Superior temporal gyrus (tissue), 1 donor: ENCODE measurements around the gene SPON1.
A peak's percentile ranks its signal among the peaks of the same experiment; 100 is the strongest.
"Not testable (repeated sequence)": the region's sequence is repeated elsewhere in the genome, so short reads cannot be mapped to it uniquely, and the experiment has no call there.

Experiments used
- DNase-seq: peaks from one replicate; pipeline ENCODE4 v3.0.0-alpha.2; 2016; ENCODE audit errors: extremely low spot score

Gene SPON1

DNA sequence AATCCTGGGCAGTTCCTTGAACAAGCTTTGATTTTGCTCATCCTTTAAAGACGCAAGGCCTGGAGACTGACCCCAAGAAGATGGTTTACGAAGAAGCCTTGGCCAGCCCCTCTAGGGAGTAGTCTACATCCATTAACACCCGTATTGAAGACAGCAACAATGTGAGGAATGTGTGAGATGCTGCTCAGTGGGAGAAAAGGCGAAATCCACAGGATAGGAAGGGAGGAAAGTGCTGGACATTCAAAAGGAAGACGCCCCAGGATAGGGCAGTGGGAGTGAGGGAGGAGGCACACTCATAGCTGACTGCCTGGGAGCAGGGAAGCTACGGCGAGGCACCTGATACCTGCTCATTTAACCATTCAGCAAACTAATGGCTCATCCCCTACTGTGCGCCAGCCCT is 282.4 kb downstream of the SPON1 start:
- DNase-seq = no peak

DNA sequence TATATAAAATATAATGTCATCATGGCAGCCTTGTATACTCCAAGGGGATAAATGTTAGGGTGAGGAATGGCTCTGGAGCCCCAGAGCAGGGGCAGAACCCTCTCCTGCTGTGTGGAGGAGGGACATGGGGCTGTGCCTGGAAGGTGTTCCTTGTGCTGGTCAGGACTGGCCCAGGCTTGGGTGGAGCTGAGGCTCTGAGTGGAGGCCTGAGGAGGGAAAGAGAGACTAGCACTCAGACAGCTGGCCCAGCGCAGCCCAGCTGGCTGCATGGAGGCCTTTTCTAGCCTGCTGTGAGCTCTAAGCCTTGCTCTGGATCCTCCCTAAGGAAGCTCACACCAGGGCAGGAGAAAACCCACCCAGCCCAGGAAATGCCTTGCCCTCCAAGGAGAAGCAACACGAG is 282.9 kb downstream of the SPON1 start:
- DNase-seq = no peak

DNA sequence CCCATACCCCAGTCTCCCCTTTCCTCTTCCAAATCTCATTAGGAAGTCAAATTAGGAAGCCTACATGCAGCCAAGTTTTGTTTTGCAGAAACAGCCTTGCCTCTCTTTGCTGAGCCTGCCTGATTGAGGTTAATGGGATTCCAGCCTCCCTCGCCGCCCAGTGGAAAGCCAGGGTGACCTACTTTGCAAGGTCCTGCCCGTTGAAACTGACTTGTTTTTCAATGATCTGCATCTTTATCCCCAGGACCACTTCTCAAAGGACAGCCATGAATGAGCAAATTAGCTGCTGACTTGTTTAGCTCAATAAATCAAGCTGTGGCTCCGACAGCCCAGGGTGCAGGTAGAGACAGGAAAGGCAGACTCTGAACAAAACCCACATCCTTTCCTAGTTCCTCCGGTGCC is 286.1 kb downstream of the SPON1 start:
- peak; percentile 65 for DNase-seq

DNA sequence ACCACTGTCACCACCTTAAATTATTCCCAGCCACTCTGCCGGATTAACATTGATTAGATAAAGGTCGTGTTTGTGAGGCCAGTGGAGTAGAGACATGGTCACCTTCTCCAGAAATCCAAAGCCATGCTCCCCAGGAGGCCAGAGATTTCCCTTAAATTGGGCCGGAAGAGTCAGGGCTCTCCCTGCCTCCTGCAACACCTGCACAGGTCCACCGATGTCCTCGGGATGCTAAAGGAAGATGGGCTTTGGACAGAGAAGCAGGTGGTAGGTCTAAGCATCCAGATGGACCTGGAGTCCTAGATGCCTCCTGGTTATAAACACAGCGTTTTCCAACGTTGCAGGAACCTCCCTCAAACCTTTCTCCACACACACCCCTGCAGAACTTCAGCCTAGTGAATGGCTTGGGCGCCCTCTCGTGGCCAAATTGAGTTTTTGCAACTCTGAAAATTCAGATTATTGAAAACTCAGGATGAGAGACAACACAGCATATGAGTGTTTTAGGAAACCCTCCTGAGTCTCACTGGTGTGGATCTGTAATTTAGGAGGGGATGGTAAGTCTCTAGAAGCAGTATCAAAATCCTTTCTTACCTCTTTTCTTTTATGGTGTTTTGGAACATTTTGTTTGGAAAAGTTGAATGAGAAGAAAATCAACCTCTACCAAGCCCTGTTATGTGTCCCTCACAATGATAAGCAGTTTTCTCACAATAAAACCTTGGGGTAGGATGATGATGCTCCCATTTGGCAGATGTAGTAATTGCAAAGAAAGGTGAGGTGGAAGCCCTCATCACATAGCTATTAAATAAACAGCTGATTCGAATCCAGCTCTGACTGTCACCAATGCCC is 286.8 kb downstream of the SPON1 start:
- peak; percentile 92 for DNase-seq

DNA sequence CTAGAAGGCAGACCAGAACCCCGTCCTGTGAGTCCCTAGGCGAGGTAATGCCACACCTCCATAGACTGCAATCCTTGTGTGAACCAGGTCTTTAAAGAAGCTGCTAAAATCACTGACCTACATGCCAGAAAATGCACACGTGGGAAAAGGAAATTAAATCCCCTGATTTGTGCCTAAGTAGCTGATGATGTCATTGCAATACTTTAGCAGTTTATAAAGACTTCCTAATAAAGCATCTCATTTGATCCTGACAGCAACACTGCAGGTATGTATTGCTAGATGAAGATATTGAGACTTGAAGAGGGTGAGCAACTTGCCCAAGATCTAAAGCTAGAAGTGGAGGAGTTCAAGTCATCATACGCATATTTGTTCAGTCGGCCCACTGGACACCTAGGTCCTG is 289.2 kb downstream of the SPON1 start:
- no peak for DNase-seq

DNA sequence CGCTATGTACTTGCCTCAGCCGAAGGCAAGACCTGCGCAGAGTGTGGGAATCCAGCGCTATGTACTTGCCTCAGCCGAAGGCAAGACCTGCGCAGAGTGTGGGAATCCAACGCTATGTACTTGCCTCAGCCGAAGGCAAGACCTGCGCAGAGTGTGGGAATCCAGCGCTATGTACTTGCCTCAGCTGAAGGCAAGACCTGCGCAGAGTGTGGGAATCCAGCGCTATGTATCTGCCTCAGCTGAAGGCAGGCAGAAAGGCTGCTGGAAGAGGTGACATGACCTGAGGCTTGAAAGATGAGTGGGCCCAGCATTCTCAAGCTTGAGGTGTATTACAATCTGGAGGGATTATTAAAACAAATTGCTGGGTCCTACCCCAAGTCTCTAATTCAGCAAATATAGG is 290.0 kb downstream of the SPON1 start:
- not testable (repeated sequence) for DNase-seq

DNA sequence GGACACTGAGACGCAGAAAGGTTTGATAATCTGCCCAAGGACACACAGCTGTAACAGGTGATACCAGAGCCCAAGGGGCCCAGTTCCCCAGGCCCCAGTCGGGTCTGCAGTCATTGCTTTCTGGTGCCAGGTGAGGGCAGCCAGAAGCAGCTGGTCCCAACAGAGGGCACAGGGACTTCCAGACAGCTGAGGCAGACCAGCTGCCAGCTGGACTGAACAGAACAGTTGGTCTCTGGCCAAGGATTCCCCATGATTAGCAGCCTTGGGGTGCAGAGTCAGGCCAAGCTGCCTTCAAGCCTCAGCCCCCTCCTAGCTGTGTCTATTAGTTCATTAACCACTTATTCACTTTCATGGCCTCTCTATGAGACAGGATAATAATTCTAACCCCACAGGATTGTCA is 290.9 kb downstream of the SPON1 start:
- no peak for DNase-seq

DNA sequence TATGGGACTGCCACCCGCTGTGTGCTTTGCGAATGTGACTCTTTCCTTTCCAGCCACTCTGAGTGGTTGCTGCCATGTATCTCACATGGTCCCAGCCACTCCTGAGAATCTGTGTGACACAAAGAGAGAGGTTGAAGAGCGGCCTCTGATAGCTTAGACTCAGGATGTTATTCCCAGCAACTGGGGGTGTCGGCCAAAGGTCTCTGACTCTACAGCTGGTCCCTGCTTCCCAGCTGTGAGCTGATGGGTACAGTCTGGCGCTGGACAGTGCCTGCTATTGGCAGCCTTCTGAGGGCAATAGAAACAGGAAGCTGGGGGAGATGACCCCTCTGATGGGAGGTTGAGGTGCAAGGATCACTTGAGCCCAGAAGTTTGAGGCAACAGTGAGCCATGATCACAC is 291.3 kb downstream of the SPON1 start:
- no peak for DNase-seq

DNA sequence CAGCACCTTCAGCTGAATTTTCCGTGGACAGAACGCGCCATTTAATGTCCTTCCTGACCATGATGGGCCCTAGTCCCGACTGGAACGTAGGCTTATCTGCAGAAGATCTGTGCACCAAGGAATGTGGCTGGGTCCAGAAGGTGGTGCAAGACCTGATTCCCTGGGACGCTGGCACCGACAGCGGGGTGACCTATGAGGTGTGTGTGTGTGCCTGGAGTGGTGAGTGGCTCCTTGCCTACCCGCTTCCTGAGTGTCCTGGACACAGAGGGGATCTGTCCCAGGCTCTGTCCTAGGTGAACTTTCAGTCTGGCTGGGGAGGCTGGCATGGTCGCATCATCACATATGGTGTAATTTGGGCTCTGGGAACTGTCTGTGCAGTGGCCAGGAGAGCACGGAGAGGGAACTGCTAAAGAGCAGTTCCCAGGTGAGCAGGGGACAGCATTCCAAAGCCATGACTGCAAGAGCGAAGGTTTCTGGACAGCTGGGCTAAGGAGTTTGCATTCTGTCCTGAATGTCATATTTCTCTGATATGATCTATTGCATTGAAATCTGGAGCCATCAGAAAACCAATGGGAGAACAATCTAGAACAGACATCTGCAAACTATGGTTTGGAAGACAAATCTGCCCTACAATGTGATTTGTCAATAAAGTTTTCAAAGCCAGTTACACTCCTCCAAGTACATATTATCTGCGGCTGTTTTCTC is 292.2 kb downstream of the SPON1 start:
- DNase-seq = no peak

DNA sequence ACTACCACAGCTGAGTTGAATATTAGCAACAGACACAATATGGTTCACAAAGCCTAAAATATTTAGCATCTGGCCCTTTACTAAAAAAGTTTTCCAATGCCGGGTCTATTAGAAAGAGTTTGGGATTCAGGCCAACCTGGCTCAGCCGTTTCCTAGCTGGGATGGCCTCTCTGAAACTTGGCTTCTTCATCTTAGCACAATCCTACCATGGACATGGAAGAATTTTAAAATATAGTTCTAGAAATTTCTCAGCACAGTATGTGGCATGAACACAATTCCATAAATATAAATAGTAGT is 292.7 kb downstream of the SPON1 start:
- DNase-seq = no peak

DNA sequence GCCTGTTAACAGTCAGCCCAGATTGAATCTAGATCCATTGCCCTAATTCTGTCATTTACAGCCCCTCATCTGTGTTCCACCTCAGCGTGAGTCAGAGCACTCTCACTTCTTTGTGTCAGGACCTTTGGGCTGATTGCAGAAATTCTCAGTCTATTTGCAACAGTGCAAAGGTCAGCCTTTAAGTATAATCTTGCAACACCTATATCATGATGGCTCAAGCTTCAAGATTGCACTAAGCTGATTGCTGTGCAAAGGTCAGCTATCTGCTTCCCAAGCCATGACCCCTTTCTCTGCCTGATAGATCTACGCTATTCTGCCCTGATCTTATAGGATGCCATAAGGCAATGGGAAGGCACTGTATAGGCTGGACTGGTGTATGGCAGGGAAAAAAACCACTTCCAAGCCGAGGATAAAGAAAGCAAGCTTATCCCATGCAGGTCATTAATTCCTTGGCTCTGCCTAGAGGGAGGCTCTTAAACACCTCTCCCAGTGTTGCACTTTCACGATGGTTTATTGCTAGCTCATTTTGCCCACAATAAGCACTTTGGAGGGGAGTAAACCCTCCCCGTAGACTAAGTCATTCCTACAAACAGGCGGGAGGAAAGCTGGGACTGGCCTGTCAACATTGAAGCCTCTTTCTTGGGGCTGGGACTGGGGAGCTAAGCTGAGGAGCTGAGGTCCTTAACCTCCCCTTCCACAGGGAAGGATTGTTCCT is 295.9 kb downstream of the SPON1 start:
- no peak for DNase-seq

DNA sequence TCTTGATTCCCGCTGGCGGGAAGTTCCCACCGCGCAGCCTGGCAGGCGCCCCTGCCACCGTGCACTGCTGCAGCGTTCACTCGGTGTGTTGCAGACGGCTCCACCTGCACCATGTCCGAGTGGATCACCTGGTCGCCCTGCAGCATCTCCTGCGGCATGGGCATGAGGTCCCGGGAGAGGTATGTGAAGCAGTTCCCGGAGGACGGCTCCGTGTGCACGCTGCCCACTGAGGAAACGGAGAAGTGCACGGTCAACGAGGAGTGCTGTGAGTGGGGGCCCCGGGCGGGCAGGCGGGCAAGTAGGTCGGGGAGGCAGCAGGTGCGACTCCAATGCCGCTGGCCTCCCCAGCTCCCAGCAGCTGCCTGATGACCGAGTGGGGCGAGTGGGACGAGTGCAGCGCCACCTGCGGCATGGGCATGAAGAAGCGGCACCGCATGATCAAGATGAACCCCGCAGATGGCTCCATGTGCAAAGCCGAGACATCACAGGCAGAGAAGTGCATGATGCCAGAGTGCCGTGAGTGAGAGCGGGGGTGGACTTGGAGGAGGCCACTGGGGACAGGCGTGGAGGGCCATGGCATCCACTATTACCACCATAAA is 296.8 kb downstream of the SPON1 start:
- DNase-seq = no peak

DNA sequence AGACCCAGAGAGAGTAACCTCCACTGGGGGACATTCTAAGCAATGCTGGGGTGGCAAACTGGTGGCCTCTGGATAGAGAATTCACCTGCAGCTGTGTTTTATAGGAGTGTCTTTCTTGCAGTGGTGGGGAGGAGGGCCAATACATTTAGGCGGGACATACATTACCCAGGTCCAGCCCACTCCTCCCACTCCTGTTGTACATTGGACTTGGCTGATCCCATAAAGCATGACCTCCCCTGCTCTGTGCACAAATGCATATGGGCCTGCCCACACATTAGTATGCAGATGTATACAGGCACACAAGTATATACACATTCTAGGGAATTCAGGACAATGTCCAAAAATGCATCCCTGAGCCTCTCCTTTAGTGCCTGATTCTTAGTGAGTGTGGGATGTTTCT is 297.4 kb downstream of the SPON1 start:
- DNase-seq = no peak

DNA sequence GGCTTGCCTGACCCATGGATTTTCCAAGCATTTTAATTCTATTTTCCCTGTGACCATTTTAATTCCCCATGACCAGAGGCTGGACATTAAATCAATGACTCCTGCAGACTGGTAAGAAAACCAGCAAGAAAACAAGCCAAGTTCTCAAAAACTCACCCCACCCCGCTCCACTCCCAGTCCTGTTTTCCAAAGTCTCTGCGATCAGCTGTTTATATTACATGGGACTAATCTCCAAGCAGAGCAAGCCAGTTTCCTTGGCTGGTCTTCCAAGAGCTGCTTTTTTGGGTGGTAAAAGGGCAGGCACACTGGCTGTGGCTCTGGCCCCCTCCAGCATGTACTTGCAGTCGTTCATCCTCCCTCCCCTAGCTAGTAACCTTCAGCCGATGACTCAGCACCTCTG is 298.5 kb downstream of the SPON1 start:
- DNase-seq = no peak

DNA sequence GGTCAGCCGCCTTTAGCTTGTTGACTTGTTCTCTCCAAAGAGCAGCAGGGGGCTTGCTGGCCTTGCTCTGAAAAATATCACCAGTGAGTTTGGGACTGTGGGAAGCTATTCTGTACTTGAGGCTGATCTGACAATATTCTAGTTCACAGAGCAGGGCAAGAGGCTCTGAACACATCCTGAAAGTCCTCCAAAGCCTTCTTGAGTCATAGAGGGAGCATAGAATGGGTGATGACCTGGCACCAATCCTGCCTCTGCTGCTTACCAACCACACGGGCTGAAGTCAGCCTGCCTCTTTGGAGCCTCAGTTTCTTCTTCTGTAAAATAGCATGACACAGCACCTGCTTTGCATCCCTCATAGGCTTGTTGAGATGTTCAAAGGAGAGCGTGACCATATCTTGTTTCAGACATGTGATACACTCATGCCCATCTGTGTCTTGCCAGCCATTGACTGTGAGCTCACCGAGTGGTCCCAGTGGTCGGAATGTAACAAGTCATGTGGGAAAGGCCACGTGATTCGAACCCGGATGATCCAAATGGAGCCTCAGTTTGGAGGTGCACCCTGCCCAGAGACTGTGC is 299.8 kb downstream of the SPON1 start:
- no peak for DNase-seq

DNA sequence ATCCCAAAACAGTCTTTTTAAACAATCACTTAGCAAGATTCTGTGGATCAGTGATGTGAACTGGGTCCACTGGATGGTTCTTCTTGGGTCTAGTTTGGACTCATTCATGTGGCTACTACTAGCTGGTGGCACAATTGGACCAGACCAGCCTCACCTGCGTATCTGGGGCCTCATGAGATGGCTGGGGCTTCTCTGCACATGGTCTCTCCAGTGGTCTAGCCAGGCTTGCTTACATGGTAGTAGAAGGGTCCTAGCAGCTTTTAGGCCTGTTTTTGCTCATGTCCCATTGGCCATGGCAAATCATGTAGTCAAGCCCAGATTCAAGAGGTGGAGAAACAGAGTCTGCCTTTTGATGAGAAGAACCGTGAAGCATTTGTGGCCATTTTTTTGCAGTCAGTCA is 302.4 kb downstream of the SPON1 start:
- DNase-seq = no peak

DNA sequence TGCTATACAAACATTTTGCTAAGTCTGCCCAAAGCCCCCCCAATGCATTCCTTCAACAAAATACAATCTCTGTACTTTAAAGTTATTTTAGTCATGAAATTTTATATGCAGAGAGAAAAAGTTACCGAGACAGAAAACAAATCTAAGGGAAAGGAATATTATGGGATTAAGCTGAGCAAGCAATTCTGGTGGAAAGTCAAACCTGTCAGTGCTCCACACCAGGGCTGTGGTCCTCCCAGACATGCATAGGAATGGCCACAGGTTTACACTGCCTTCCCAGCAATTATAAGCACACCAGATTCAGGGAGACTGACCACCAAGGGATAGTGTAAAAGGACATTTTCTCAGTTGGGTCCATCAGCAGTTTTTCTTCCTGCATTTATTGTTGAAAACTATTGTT is 304.1 kb downstream of the SPON1 start:
- no peak for DNase-seq

DNA sequence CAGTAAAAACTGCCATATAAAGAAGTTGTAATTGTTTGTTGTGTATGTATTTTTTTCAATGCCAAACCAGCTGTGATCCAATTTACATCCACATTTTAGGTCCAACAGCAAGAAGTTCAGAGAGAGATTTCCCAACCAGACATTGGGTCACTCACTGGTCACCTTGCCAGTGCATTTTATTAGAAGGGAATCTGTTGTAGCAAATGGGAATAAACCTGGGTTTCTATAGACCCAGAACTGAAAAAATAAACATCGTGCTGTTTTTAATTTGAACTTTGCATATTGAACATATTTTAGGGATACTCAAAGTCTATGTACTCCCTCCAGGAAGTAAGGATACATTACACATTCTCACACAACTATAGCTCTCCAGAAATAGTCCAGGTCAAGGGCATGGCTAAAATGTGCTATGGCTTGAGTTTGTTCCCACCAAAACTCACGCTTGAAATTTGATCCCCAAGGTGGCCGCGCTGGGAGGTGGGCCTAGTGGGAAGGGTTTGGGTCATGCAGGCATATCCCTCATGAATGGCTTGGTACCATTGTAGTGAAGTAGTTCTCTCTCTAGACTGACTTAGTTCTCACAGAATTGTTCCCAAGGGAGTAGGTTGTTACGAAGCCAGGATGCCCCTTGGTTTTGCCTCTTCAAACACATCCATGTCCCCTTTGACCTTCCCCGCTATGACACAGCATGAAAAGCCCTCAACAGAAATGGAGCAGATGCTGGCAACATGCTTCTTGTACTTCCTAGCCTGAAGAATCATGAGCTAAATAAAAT is 305.5 kb downstream of the SPON1 start:
- no peak for DNase-seq

DNA sequence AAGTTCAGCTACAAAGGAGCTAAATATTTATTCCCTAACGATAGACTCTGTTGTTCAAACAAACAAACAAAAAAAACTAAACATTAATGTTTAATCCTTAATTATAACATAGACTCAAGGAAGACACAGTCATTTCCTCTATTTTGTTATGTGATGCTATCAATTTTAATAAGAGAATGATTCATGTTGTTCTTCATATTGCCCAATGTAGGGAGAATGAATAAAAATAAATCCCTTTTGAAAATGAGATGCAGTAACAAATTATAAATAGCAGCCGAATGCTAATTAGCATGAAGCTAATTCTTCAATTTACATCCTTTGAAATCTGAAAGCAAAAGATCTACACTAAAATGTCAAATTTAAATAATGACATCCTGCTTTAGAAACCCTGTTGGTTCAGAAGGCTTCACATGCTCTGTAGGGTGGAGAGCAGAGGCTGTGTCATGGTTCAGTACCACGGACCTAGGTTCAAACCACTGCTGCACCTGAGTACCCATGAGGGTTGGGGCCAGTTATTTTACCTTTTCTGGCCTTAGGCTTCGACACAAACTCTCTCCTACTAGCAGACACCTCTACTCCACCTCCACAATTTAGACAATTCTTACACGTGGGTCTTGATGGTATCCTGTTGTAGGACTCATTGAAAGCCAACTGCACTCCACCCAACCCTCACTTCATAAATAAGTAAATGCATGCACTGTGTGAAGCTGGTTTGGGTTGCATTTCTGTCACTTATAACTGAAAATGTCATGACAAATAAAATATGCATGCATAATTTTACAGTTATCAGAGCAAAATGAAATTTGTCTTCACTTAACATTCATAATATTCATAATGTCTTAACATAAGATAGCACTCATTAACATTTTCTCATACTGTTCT is 307.4 kb downstream of the SPON1 start:
- DNase-seq = no peak
